HG03159 (cell line): ENCODE data around the gene RNU1-4.
"Not testable (repeated sequence)": the region's sequence is repeated elsewhere in the genome, so short reads cannot be mapped to it uniquely, and the experiment has no call there.

ENCODE experiments used
- ATAC-seq: cut with Tn5 transposase; IDR thresholded peaks from one replicate; pipeline ENCODE4 v1.9.1; 2021; ENCODE audit warnings: mild to moderate bottlenecking, moderate library complexity; ENCODE audit not compliant: unreplicated experiment

The RNU1-4 gene

GRCh38 chr1:16707130-16708093, 32.9 kb upstream of the RNU1-4 start:
- not testable (repeated sequence) for ATAC-seq

- not testable (repeated sequence) for ATAC-seq
Observed at GRCh38 chr1:16708704-16709103, 31.6 kb upstream of the RNU1-4 start.

- ATAC-seq, result not testable (repeated sequence)
Observed at GRCh38 chr1:16709659-16710087, 30.6 kb upstream of the RNU1-4 start.

GRCh38 chr1:16710618-16711017, 29.7 kb upstream of the RNU1-4 start:
- ATAC-seq, result not testable (repeated sequence)

- not testable (repeated sequence) for ATAC-seq
Observed at GRCh38 chr1:16712131-16712530, 28.2 kb upstream of the RNU1-4 start.

- not testable (repeated sequence) for ATAC-seq
Observed at GRCh38 chr1:16712582-16712981, 27.7 kb upstream of the RNU1-4 start.

- not testable (repeated sequence) for ATAC-seq
Observed at GRCh38 chr1:16712984-16713383, 27.3 kb upstream of the RNU1-4 start.

GRCh38 chr1:16713480-16713879, 26.8 kb upstream of the RNU1-4 start:
- not testable (repeated sequence) for ATAC-seq

- no peak for ATAC-seq
Observed at GRCh38 chr1:16716691-16717335, 23.5 kb upstream of the RNU1-4 start.

GRCh38 chr1:16717336-16718098, 22.8 kb upstream of the RNU1-4 start:
- no peak for ATAC-seq

GRCh38 chr1:16718099-16718907, 22.0 kb upstream of the RNU1-4 start:
- ATAC-seq, result not testable (repeated sequence)

- no peak for ATAC-seq
Observed at GRCh38 chr1:16718908-16719533, 21.3 kb upstream of the RNU1-4 start.

GRCh38 chr1:16719571-16720350, 20.6 kb upstream of the RNU1-4 start:
- ATAC-seq, result no peak

GRCh38 chr1:16720351-16721223, 19.7 kb upstream of the RNU1-4 start:
- no peak for ATAC-seq

- no peak for ATAC-seq
Observed at GRCh38 chr1:16721871-16722641, 18.3 kb upstream of the RNU1-4 start.

GRCh38 chr1:16724718-16725438, 15.4 kb upstream of the RNU1-4 start:
- no peak for ATAC-seq
